Fibroblast of the aortic adventitia (primary cell): ENCODE results near the gene IGSF9B. TPM values are rescaled to one million over a fixed set of nuclear protein-coding genes. Genes with fewer than 3 reads are reported as not detected.

ENCODE experiments used
- DNase-seq: peaks from one replicate; pipeline ENCODE4 v3.0.0-alpha.2; 2010; ENCODE audit warnings: low read depth
- H3K4me3 ChIP-seq: 2 replicates; pipeline ENCODE4 v1.5.1; 2011; ENCODE audit warnings: low read depth, mild to moderate bottlenecking, control low read depth, low read length, moderate library complexity
- CTCF ChIP-seq: IDR thresholded peaks from 2 replicates; pipeline ENCODE4 v1.5.1; 2011; ENCODE audit warnings: mild to moderate bottlenecking, low read length, control low read depth, inconsistent platforms; ENCODE audit not compliant: insufficient read depth
- total RNA-seq: library from RNA; depleted of rRNA; stranded (reverse); fragments of >200 nt; gene quantifications from 2 replicates; pipeline ENCODE4 v1.2.3, GENCODE V29; 2012; ENCODE audit warnings: low replicate concordance

The IGSF9B gene
- total RNA-seq, 1 donor, result 3.2 TPM

- no peak for DNase-seq
- H3K4me3 ChIP-seq, result no peak overlapping the region
- no peak for TF ChIP-seq CTCF
These were observed 48.9 kb downstream of the IGSF9B start for GRCh38 chr11:133907841-133908241.

GRCh38 chr11:133907216-133907615, 49.6 kb downstream of the IGSF9B start:
- no peak for DNase-seq
- TF ChIP-seq CTCF, result no peak
- no peak overlapping the region for H3K4me3 ChIP-seq

- DNase-seq, result no peak
- TF ChIP-seq CTCF, result no peak
- no peak overlapping the region for H3K4me3 ChIP-seq
These were observed 50.0 kb downstream of the IGSF9B start for GRCh38 chr11:133906746-133907145.

- no peak for TF ChIP-seq CTCF
- no peak overlapping the region for H3K4me3 ChIP-seq
- DNase-seq, result no peak
These were observed 50.5 kb downstream of the IGSF9B start for GRCh38 chr11:133906241-133906640.

GRCh38 chr11:133905677-133906156, 51.1 kb downstream of the IGSF9B start:
- no peak for TF ChIP-seq CTCF
- H3K4me3 ChIP-seq, result no peak overlapping the region
- DNase-seq, result no peak

- H3K4me3 ChIP-seq, result no peak overlapping the region
- TF ChIP-seq CTCF, result no peak
- DNase-seq, result no peak
These were observed 51.8 kb downstream of the IGSF9B start for GRCh38 chr11:133904818-133905515.
